Lower leg skin (tissue), 3 donors: ENCODE measurements around the gene TLK2.

Source experiments
- CTCF ChIP-seq, 3 donors: fragments of 450-650 bp; IDR thresholded peaks; one replicate each; pipeline ENCODE4 v1.5.1; 2016; ENCODE audit warnings: antibody characterized with exemption in 3 of 3, mild to moderate bottlenecking in 3 of 3, moderate library complexity in 2 of 3
- POLR2A ChIP-seq, 2 donors: fragments of 450-650 bp; IDR thresholded peaks; one replicate each; pipeline ENCODE4 v1.6.1; 2016 to 2017; ENCODE audit warnings: antibody characterized with exemption in 2 of 2, mild to moderate bottlenecking in 1 of 2, moderate library complexity in 1 of 2

GRCh38 chr17:62629556-62630364 lies 151.1 kb downstream of the TLK2 start:
- TF ChIP-seq CTCF (IDR thresholded peaks at IDR 0.05) (no peak), POLR2A (IDR thresholded peaks at IDR 0.05) (no peak)
